GM19193 (cell line): Measurements from ENCODE around the gene GPHN.

Experiments
- POLR2A ChIP-seq: IDR thresholded peaks from 4 replicates; pipeline ENCODE4 v1.6.1; 2011; ENCODE audit not compliant: insufficient read depth, insufficient read length; ENCODE audit errors: extremely low read depth

The GPHN gene

DNA sequence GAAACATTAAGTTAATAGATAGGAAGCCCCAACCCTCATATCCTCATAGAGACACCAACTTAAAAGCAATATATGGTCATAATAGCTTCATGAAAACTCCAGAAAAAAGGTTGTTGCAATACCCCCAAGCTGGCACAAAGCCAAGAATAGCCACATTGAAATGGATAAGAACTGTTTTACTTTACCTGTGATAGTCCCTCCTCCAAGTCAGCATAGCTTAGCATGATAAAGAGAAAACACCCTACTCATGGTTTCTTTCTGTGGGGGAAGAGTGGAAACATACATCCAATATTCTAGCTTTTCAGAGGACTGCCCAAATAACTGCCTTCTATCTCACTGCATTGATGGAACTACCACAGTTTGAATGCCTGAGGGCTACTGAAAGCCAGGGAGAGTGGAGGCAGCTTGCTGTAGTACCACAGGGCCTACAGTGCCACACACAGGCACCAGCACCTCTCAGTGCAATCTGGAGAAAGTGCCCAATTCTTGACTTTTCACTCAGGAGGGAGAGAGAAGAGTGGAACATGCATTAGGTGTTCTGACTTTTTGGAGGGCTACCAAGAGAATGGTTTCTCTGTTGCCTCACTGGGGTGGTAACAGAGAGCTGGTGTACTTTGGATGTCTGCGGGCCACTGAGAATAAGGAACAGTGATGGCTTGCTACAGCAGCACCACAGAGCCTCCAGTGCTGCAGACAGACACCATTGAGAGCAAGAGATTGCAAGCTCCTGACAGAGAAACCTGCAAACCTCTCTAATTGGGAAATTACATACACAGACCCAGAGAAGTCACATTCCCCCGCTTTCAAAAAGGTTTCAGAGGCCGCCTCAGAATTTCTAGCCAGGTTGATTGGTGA, 524.2 kb downstream of the GPHN start:
- no peak for TF ChIP-seq POLR2A

DNA sequence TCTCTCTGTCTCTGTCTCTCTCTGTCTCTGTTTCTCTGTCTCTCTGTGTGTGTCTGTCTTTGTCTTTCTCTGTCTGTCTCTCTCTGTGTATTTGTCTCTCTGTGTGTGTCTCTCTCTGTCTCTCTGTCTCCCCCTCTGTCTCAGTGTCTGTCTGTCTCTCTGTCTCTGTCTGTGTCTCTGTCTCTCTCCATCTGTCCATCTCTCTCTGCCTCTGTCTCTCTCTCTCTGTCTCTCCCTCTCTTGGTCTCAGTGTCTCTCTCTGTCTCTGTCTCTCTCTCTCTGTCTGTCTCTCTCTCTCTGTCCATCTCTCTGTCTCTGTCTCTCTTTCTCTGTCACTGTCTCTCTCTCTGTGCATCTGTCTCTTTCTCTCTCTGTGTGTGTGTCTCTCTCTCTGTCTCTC, 537.5 kb downstream of the GPHN start:
- TF ChIP-seq POLR2A: no peak

DNA sequence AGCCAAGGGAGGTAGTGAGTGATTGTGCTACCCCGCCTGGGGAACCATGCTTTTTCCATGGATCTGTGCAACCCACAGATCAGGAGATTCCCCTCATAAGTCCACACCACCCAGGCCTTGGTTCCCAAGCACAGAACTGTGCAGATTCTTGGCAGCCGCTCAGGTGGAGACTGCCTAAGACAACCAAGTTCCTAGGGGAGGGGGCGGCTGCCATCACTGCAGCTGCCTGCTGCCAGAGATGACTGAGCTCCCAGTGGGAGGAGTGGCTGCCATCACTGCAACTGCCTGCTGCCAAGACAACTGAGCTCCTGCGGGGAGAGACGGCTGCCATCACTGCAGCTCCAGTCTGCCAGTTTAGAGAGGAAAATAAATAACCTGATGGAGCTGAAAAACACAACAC, 542.9 kb downstream of the GPHN start:
- TF ChIP-seq POLR2A: no peak

DNA sequence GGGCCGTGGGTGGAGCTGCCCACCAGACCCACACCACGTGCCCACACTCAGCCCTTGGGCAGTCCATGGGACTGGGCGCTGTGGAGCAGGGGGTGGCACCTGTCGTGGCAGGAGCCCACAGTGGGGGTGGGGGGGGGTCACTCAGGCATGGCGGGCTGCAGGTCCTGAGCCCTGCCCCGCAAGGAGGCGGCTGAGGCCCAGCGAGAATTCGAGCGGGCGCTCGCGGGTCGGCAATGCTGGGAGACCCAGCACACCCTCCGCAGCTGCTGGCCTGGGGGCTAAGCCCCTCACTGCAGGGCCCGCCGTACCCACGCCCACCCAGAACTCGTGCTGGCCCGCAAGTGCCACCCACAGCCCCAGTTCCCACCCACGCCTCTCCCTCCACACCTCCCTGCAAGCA, 548.7 kb downstream of the GPHN start:
- no peak for TF ChIP-seq POLR2A

DNA sequence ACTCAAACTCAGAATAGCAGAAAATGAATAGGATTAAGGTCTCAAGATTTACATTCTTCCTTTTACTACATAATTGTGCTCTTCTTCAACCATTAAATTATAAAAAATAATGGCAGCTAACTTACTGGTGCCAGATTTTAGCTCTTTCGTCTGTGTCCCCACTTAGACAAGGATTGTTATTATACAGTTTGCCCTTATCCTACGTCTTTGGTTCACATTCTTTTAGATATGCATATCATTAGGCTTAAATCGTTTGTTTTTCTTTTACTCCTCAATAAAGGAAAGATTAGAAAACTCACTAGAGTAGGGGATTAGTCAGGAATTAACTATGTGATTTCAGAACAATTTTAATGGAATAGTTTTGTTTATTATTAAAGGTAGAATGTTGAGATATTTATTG, 551.6 kb downstream of the GPHN start:
- TF ChIP-seq POLR2A: no peak

DNA sequence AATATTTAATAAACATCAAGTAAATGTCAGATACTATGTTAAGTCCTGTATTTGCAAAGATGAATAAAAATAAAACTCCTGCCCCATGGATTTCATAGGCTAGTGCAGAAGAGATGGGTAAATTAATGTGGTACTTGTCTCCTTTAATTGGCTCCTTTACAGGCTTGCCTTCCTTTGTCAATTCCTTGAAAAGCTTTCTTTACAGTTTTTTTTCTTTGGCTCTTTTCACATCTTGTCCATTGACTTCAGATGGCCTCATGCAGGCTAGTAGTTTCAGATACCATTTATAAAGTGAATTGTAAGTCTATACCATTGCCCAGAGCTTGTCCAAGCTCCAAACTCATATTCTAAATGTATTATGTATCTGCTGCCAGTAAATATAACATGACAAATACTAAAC, 552.6 kb downstream of the GPHN start:
- TF ChIP-seq POLR2A: no peak

DNA sequence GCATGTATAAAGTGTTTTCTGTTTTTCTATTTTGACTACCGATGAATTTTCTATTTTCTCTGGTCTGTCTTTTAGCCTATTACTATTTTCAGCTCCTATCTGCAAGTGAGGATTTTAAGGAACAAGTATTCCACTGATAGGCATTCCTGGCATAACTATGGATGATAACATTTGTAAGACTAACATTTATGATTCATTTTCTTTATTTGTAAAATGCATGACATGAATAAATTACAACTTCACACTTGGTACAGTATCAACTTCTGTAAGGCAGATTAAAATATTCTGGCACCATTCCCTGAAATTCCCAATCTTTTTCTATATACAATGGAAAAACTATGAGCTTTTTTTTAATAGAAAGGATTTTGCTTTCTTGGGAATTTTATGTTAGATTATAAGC, 560.3 kb downstream of the GPHN start:
- TF ChIP-seq POLR2A: no peak

DNA sequence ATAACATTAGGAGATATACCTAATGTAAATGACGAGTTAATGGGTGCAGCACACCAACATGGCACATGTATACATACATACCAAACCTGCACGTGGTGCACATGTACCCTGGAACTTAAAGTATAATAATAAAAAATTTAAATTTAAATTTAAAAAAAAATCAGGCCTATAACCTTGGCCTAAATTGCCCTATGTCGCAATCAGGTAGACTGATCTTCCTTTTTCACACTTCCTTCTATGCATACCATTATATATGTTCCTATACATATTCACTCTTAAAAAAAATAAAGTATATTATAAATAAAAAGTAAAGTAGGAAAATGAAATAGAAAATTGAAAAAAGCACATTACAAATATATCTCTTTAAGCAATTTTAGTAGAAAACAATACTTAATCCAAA, 563.6 kb downstream of the GPHN start:
- TF ChIP-seq POLR2A: no peak

DNA sequence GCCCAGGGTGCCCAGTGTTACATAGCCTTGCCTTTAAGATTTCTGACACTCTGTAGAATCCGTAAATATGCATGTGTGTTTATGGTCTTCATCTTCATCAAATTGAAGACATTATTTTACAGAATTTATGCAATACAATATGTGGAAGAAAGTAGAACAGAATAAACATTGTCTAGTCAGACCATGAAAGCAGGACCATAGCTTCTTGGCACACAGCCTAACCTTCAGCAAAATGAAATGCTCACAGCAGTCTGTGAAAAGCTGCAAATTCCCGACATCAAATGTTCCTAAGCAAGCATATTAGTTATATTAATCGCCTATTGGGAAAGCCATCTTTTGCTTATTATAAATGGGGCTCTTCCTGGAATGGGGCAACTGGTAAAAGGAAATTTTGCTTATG, 570.0 kb downstream of the GPHN start:
- TF ChIP-seq POLR2A: no peak

DNA sequence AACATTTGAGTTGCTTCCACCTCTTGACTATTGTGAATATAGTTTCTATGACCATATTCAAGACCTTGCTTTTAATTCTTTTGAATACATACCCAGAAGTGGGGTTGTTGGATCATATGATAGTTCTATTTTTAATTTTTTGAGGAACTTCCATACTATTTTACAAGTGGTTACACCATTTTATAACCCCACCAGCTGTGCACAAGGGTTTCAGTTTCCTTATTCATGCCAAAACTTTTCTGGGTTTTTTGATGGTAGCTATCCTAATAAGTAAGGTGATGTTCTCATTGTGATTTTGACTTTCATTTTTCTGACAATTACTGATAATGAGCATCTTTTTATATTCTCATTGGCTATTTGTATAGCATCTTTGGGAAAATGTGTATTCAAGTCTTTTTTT, 571.9 kb downstream of the GPHN start:
- TF ChIP-seq POLR2A: no peak

DNA sequence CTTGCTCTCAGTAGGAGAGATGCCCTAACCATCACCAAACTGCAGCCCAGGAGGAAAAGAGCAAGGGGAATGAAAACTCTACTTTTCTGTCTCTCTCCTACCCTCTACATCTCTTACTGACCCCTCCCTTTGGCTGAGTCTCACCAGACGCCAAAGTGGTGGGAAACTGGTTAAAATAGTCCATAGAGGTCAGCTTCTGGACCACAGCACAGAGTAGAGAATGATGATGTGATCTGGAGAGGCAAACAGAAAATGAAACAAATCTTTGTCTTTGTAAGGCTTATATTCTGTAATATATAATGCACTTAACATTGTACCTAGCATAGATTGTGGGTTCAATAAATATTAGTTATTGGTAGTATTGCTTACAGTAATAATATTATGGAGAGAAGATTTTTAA, 600.3 kb downstream of the GPHN start:
- TF ChIP-seq POLR2A: no peak

DNA sequence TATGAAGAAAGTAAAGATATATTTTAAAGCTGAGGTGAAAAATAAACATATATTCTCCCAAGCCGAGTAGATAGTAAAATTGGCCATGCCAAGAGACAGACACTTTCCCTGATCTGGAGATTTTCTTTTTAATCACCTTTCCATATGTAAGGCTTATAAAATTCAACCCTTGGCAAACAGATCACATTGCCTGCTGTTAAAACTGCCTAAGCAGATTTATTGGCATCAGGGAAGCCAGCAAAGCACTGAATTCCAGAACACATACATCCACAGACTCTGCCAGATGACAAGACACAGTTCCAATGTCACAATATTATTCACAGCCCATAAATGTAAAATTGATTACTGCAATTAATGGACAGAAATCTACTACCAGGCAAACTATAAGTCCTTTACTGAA, 603.1 kb downstream of the GPHN start:
- TF ChIP-seq POLR2A: no peak

DNA sequence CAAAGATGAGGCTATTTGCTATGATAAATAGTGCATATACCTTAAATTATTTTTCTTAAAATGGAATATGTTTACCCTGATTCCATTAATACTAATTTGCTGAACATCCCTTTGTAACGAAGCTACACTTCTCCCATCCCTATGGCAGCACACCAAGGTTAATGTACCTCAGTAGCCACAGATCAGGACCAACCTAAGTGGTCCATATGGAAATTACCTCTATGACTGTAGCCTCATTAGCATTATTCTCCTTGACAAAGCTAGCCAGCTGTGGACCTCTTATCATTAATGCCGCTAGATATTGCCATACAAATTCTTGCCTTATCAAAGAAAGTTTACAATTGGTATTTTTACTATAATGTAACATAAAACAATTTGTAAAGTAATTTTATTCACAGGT, 604.4 kb downstream of the GPHN start:
- TF ChIP-seq POLR2A: no peak

DNA sequence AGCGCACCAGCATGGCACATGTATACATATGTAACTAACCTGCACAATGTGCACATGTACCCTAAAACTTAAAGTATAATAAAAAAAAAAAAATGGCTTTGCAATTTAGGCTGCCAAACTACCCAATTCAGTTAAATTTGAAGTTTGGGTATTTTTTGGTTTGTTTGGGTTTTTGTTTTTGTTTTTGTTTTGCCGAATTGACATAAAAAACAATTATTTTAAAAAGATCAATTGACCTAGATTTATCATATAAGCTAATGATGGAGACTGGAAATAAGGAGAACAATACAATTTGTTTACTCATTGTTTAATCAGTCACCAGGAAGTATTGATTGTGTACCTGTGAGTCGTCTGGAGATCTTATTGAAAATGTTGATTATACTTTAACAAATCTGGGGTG, 619.2 kb downstream of the GPHN start:
- no peak for TF ChIP-seq POLR2A

DNA sequence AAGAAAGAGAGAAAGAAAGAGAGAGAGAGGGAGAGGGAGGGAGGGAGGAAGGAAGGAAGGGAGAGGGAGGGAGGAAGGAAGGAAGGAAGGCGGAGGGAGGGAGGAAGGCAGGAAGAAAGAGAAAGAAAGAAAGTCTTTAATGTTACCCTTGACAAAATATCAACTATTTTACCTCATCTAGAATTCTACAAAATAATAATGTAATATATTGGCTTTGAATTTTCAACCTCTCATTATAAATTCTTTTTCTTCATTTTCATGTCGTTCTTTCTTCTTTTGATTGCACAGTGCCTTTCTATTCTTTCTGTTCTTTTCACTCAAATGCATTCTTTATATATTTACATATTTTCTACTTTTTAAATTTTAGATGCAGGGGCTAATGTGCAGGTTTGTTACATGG, 621.8 kb downstream of the GPHN start:
- TF ChIP-seq POLR2A: no peak

DNA sequence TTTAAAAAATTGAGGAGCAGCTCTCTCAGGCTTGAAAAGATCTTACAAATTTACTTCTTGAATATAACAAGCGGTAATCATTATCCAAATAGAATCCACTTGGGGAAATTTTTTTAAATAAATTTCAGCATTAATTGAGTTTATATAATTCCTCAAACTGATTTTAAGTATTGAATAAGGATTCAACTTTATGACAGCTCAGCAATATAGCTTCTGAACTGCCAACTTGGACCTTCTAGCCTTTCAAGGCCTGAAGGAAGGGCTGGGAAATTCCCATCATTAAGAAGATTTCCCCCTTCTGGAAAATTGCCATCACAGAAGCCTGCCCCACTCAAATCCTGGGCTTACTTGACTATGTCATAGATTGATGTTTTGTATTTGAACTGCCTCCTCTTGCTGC, 623.7 kb downstream of the GPHN start:
- no peak for TF ChIP-seq POLR2A

DNA sequence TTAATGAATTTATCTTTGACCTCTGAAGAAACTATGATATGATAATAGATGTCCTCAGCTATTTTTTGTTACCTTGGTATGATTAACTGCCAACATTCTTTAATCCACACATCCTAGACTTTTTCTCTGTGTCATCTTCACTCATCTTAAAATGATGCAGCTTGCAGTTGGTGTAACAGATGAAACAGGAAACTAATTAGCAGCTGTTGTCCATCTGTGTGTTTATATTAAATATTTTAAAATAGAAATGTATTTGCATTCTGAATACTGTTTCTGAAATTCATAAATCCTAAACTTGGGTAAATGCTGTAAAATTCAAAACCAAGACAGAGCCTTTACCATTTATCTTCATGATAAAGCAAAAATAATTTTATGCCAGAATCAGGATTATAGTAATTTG, 625.2 kb downstream of the GPHN start:
- TF ChIP-seq POLR2A: no peak
